GM21723 (cell line): ENCODE results near the gene PPP6R1.

ENCODE experiments used
- ATAC-seq: cut with Tn5 transposase; IDR thresholded peaks from one replicate; pipeline ENCODE4 v1.9.1; 2021; ENCODE audit warnings: mild to moderate bottlenecking, moderate library complexity; ENCODE audit not compliant: unreplicated experiment

PPP6R1 gene

GRCh38 chr19:55258828-55259539 lies at the start of gene PPP6R1:
Gene PPP6R1, minus strand, starts transcription at chr19:55259017. Its CDS starts 11,914 bp downstream, at chr19:55247103.
- ATAC-seq: peak; percentile 58

- ATAC-seq: no peak
Observed at GRCh38 chr19:55308281-55308680, 49.5 kb upstream of the PPP6R1 start.

- ATAC-seq: no peak
Observed at GRCh38 chr19:55306712-55307111, 47.9 kb upstream of the PPP6R1 start.

- no peak for ATAC-seq
Observed at GRCh38 chr19:55305983-55306562, 47.3 kb upstream of the PPP6R1 start.

GRCh38 chr19:55305491-55305890 lies 46.7 kb upstream of the PPP6R1 start:
- ATAC-seq: no peak

GRCh38 chr19:55304980-55305379 lies 46.2 kb upstream of the PPP6R1 start:
- ATAC-seq: no peak

- ATAC-seq: no peak
Observed at GRCh38 chr19:55304279-55304978, 45.6 kb upstream of the PPP6R1 start.

- ATAC-seq: no peak
Observed at GRCh38 chr19:55303477-55303876, 44.7 kb upstream of the PPP6R1 start.

GRCh38 chr19:55302318-55302703 lies 43.5 kb upstream of the PPP6R1 start:
- no peak for ATAC-seq

GRCh38 chr19:55301459-55302317 lies 42.9 kb upstream of the PPP6R1 start:
- peak; percentile 60 for ATAC-seq

- ATAC-seq: no peak
Observed at GRCh38 chr19:55300886-55301458, 42.2 kb upstream of the PPP6R1 start.

- no peak for ATAC-seq
Observed at GRCh38 chr19:55299991-55300390, 41.2 kb upstream of the PPP6R1 start.

- no peak for ATAC-seq
Observed at GRCh38 chr19:55297267-55297666, 38.5 kb upstream of the PPP6R1 start.

- ATAC-seq: no peak
Observed at GRCh38 chr19:55289117-55289796, 30.4 kb upstream of the PPP6R1 start.

- ATAC-seq: no peak
Observed at GRCh38 chr19:55287361-55288079, 28.7 kb upstream of the PPP6R1 start.

GRCh38 chr19:55285229-55285890 lies 26.5 kb upstream of the PPP6R1 start:
- no peak for ATAC-seq

GRCh38 chr19:55284405-55285058 lies 25.7 kb upstream of the PPP6R1 start:
- ATAC-seq: no peak

- ATAC-seq: no peak
Observed at GRCh38 chr19:55283548-55284377, 24.9 kb upstream of the PPP6R1 start, which contains the start of gene BRSK1. Gene BRSK1, plus strand, starts transcription at chr19:55283997. Its CDS starts 446 bp downstream, at chr19:55284443.
